Esophagus squamous epithelium (tissue), 5 donors: ENCODE measurements around the gene SIK3. TPM values are rescaled to one million over a fixed set of nuclear protein-coding genes. Genes with fewer than 3 reads are reported as not detected.

Source experiments
- DNase-seq: peaks from one replicate; lab custom pipeline; 2025; lab: John Stamatoyannopoulos, UW
- H3K27ac ChIP-seq, 4 donors: fragments of 200-600 bp; sonication (generic); one replicate each; pipeline ENCODE4 v1.5.1; 2016 to 2019; ENCODE audit warnings: mild to moderate bottlenecking in 1 of 4
- H3K27me3 ChIP-seq, 4 donors: fragments of 200-600 bp; sonication (generic); 1 replicate in 3 of 4; 2 replicates in 1 of 4; pipeline versions ENCODE4 v1.5.1 to v1.6.0; 2017 to 2021; ENCODE audit warnings: antibody characterized with exemption in 1 of 4
- H3K36me3 ChIP-seq, 3 donors: fragments of 200-600 bp; sonication (generic); one replicate each; pipeline ENCODE4 v1.5.1; 2016 to 2019
- H3K4me1 ChIP-seq, 3 donors: fragments of 200-600 bp; sonication (generic); one replicate each; pipeline ENCODE4 v1.5.1; 2017 to 2019
- H3K4me3 ChIP-seq, 4 donors: fragments of 200-600 bp; sonication (generic); 1 replicate in 3 of 4; 2 replicates in 1 of 4; pipeline ENCODE4 v1.5.1; 2016 to 2019; ENCODE audit warnings: mild to moderate bottlenecking in 2 of 4, moderate library complexity in 1 of 4
- H3K9me3 ChIP-seq, 3 donors: fragments of 200-600 bp; sonication (generic); one replicate each; pipeline ENCODE4 v1.5.1; 2016 to 2019
- POLR2A ChIP-seq, 4 donors: fragments of 450-650 bp; IDR thresholded peaks; one replicate each; pipeline ENCODE4 v1.6.1; 2017; ENCODE audit warnings: antibody characterized with exemption in 4 of 4, mild to moderate bottlenecking in 4 of 4, moderate library complexity in 3 of 4
- WGBS, 2 donors: methylation state at CpG; one replicate each; pipeline ENCODE4 v1.1.5; 2018; 5-methylcytosine and 5-hydroxymethylcytosine counted together
- intact Hi-C: fragments of 100-400 bp; cut with DNase I; formaldehyde crosslinking; loops from one replicate; pipeline ENCODE4 v1.15.0; 2022
- total RNA-seq, 4 donors: library from RNA; depleted of rRNA; stranded (reverse); fragments of >200 nt; gene quantifications; one replicate each; pipeline ENCODE4 v1.1.0, GENCODE V29; 2016
- TF ChIP-seq, protein P1 (sequence below), 6 experiments: fragments of 450-650 bp in 4 of 6; fragments of 200-600 bp in 2 of 6; sonication (generic) in 2 of 6; IDR thresholded peaks; one replicate each; pipeline ENCODE4 v1.5.1; 2016 to 2019; ENCODE audit warnings: antibody characterized with exemption in 6 of 6, mild to moderate bottlenecking in 4 of 6, moderate library complexity in 4 of 6
- donor health status: DM: yes; HTN: yes; CAD: no.

SIK3 gene
- total RNA-seq, 4 donors from 2014 or later, result 16.2 to 35.1 (median 20.3) TPM

DNA sequence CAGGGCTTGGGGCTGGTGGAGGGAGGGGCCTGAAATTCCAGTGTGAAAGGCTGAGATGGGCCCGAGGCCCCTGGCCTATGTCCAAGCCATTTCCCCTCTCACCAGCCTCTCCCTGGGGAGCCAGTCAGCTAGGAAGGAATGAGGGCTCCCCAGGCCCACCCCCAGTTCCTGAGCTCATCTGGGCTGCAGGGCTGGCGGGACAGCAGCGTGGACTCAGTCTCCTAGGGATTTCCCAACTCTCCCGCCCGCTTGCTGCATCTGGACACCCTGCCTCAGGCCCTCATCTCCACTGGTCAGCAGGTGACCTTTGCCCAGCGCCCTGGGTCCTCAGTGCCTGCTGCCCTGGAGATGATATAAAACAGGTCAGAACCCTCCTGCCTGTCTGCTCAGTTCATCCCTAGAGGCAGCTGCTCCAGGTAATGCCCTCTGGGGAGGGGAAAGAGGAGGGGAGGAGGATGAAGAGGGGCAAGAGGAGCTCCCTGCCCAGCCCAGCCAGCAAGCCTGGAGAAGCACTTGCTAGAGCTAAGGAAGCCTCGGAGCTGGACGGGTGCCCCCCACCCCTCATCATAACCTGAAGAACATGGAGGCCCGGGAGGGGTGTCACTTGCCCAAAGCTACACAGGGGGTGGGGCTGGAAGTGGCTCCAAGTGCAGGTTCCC lies 268.6 kb downstream of the SIK3 start, which contains the start of gene APOC3:
APOC3 (plus strand) TSS at position 383 of the 659 bp plus-strand sequence. CDS start 676 bp downstream, outside the sequence.
- Histone ChIP-seq H3K4me1 (no peaks in the 10 kb centered on the region), H3K9me3 (no peaks in the 10 kb centered on the region), H3K27ac (no peak within 1 kb of the TSS), H3K36me3 (no peaks in the 10 kb centered on the region), H3K4me3 (no peak within 1 kb of the TSS), H3K27me3 (no peaks in the 10 kb centered on the region)
- 59% methylated on average over 4 of the region's 9 CpGs; no CpG with 5 or more reads in 1 of the 2 donors for WGBS, 2 donors
- intact Hi-C loops, result no loop called here
- TF ChIP-seq, protein P1, sequence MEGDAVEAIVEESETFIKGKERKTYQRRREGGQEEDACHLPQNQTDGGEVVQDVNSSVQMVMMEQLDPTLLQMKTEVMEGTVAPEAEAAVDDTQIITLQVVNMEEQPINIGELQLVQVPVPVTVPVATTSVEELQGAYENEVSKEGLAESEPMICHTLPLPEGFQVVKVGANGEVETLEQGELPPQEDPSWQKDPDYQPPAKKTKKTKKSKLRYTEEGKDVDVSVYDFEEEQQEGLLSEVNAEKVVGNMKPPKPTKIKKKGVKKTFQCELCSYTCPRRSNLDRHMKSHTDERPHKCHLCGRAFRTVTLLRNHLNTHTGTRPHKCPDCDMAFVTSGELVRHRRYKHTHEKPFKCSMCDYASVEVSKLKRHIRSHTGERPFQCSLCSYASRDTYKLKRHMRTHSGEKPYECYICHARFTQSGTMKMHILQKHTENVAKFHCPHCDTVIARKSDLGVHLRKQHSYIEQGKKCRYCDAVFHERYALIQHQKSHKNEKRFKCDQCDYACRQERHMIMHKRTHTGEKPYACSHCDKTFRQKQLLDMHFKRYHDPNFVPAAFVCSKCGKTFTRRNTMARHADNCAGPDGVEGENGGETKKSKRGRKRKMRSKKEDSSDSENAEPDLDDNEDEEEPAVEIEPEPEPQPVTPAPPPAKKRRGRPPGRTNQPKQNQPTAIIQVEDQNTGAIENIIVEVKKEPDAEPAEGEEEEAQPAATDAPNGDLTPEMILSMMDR (IDR thresholded peaks at IDR 0.05), result no peak
- TF ChIP-seq POLR2A (IDR thresholded peaks at IDR 0.05), result no peak
- DNase-seq, result no peak

DNA sequence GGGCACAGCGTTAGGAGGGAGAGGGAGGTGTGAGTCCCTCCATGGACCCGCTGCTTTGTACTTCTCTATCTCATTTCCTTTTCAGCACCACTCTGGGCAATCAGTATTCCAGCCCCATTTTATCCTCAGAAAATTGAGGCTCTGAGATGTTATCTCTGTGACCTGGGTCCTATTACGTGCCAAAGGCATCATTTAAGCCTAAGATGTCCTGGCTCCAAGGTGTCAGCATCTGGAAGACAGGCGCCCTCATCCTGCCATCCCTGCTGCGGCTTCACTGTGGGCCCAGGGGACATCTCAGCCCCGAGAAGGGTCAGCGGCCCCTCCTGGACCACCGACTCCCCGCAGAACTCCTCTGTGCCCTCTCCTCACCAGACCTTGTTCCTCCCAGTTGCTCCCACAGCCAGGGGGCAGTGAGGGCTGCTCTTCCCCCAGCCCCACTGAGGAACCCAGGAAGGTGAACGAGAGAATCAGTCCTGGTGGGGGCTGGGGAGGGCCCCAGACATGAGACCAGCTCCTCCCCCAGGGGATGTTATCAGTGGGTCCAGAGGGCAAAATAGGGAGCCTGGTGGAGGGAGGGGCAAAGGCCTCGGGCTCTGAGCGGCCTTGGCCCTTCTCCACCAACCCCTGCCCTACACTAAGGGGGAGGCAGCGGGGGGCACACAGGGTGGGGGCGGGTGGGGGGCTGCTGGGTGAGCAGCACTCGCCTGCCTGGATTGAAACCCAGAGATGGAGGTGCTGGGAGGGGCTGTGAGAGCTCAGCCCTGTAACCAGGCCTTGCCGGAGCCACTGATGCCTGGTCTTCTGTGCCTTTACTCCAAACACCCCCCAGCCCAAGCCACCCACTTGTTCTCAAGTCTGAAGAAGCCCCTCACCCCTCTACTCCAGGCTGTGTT lies 269.4 kb downstream of the SIK3 start:
- Histone ChIP-seq H3K27ac (no peak overlapping the region), H3K36me3 (no peaks in the 10 kb centered on the region), H3K4me1 (no peaks in the 10 kb centered on the region), H3K4me3 (no peak overlapping the region), H3K27me3 (no peaks in the 10 kb centered on the region), H3K9me3 (no peaks in the 10 kb centered on the region)
- 56 to 77% methylated on average over 4 to 14 of the region's 16 CpGs for WGBS, 2 donors
- no peak for DNase-seq
- TF ChIP-seq POLR2A (IDR thresholded peaks at IDR 0.05), result no peak
- TF ChIP-seq, protein P1 (IDR thresholded peaks at IDR 0.05), result no peak
- intact Hi-C loops, result no loop called here

- WGBS, 2 donors, result 95 to 96% methylated on average over 4 of the region's 6 CpGs
- Histone ChIP-seq H3K9me3 (no peaks in the 10 kb centered on the region), H3K27me3 (no peaks in the 10 kb centered on the region), H3K27ac (no peak overlapping the region), H3K4me3 (no peak overlapping the region), H3K36me3 (no peaks in the 10 kb centered on the region), H3K4me1 (no peaks in the 10 kb centered on the region)
- no peak for DNase-seq
- intact Hi-C loops, result no loop called here
- TF ChIP-seq, protein P1 (IDR thresholded peaks at IDR 0.05), result no peak
- TF ChIP-seq POLR2A (IDR thresholded peaks at IDR 0.05), result no peak
These were observed 270.8 kb downstream of the SIK3 start for GRCh38 chr11:116827461-116827860.

GRCh38 chr11:116826751-116827431 lies 271.3 kb downstream of the SIK3 start:
- Histone ChIP-seq H3K27me3 (no peaks in the 10 kb centered on the region), H3K9me3 (no peaks in the 10 kb centered on the region), H3K4me3 (no peak overlapping the region), H3K4me1 (no peaks in the 10 kb centered on the region), H3K27ac (no peak overlapping the region), H3K36me3 (no peaks in the 10 kb centered on the region)
- no peak for TF ChIP-seq POLR2A (IDR thresholded peaks at IDR 0.05)
- TF ChIP-seq, protein P1 (IDR thresholded peaks at IDR 0.05), result no peak
- DNase-seq, result no peak
- 68 to 100% methylated on average over 1 to 9 of the region's 9 CpGs for WGBS, 2 donors
- intact Hi-C loops, result no loop called here
